Chondrocyte (in vitro differentiated cells): ENCODE results near the gene MPDZ. TPM values are rescaled to one million over a fixed set of nuclear protein-coding genes. Genes with fewer than 3 reads are reported as not detected.

ENCODE experiments used
- DNase-seq: peaks from one replicate; pipeline ENCODE4 v3.0.0; 2021; ENCODE audit warnings: mixed read lengths, low spot score
- H3K27ac Mint-ChIP-seq: one replicate; pipeline ENCODE4 v1.8.0; 2021; ENCODE audit warnings: mild to moderate bottlenecking, moderate library complexity, mixed read lengths; ENCODE audit not compliant: unreplicated experiment
- H3K27me3 Mint-ChIP-seq: 2 replicates; pipeline ENCODE4 v1.8.0; 2021; ENCODE audit warnings: low read depth, mixed read lengths
- H3K36me3 Mint-ChIP-seq: 2 replicates; pipeline ENCODE4 v1.8.0; 2021; ENCODE audit warnings: low read depth, mixed read lengths
- H3K4me1 Mint-ChIP-seq: 2 replicates; pipeline ENCODE4 v1.8.0; 2021; ENCODE audit warnings: low read depth, mild to moderate bottlenecking, mixed read lengths
- H3K4me3 Mint-ChIP-seq: one replicate; pipeline ENCODE4 v1.8.0; 2021; ENCODE audit warnings: mild to moderate bottlenecking, moderate library complexity, mixed read lengths; ENCODE audit not compliant: unreplicated experiment
- H3K9me3 Mint-ChIP-seq: 2 replicates; pipeline ENCODE4 v1.8.0; 2021; ENCODE audit warnings: low read depth, mixed read lengths
- CTCF ChIP-seq: fragments of 200-600 bp; sonication (generic); IDR thresholded peaks from 2 replicates; pipeline ENCODE4 v1.5.0; 2021; ENCODE audit warnings: antibody characterized with exemption, mild to moderate bottlenecking, moderate library complexity
- total RNA-seq: library from RNA; stranded (reverse); gene quantifications from 3 replicates; pipeline ENCODE4 v1.2.1, GENCODE V29; 2021

The MPDZ gene
- total RNA-seq, 1 donor from 2014 or later = 42.5 TPM

GRCh38 chr9:13107008-13107407, 172.5 kb downstream of the MPDZ start:
- Mint-ChIP-seq H3K27ac (no peak overlapping the region), H3K4me3 (no peak overlapping the region)

GRCh38 chr9:13100914-13101572, 178.4 kb downstream of the MPDZ start:
- H3K4me1 Mint-ChIP-seq = peaks cover 8% of the 10 kb centered on the region
- H3K9me3 Mint-ChIP-seq = no peaks in the 10 kb centered on the region
- DNase-seq = no peak
- H3K36me3 Mint-ChIP-seq = peaks cover 8% of the 10 kb centered on the region
- no peak for TF ChIP-seq CTCF
- no peaks in the 10 kb centered on the region for H3K27me3 Mint-ChIP-seq
- no peak overlapping the region for H3K27ac Mint-ChIP-seq
- no peak overlapping the region for H3K4me3 Mint-ChIP-seq

More at GRCh38 chr9:13107008-13107407, 172.5 kb downstream of the MPDZ start:
- no peak for DNase-seq
- H3K4me1 Mint-ChIP-seq = peaks cover 8% of the 10 kb centered on the region
- H3K27me3 Mint-ChIP-seq = no peaks in the 10 kb centered on the region
- no peaks in the 10 kb centered on the region for H3K9me3 Mint-ChIP-seq
- peaks cover 33% of the 10 kb centered on the region for H3K36me3 Mint-ChIP-seq
- TF ChIP-seq CTCF = no peak

- H3K4me1 Mint-ChIP-seq = peaks cover 5% of the 10 kb centered on the region
- H3K27ac Mint-ChIP-seq = no peak overlapping the region
- no peaks in the 10 kb centered on the region for H3K9me3 Mint-ChIP-seq
Measured at GRCh38 chr9:13095056-13095455, 184.4 kb downstream of the MPDZ start.

GRCh38 chr9:13090628-13091027, 188.9 kb downstream of the MPDZ start:
- peaks cover 2% of the 10 kb centered on the region for H3K36me3 Mint-ChIP-seq
- DNase-seq = no peak

More at GRCh38 chr9:13095056-13095455, 184.4 kb downstream of the MPDZ start:
- no peaks in the 10 kb centered on the region for H3K36me3 Mint-ChIP-seq
- H3K27me3 Mint-ChIP-seq = no peaks in the 10 kb centered on the region
- H3K4me3 Mint-ChIP-seq = no peak overlapping the region
- TF ChIP-seq CTCF = no peak
- no peak for DNase-seq

GRCh38 chr9:13089666-13090065, 189.8 kb downstream of the MPDZ start:
- no peak overlapping the region for H3K4me3 Mint-ChIP-seq
- no peak for DNase-seq
- no peaks in the 10 kb centered on the region for H3K9me3 Mint-ChIP-seq
- no peak overlapping the region for H3K27ac Mint-ChIP-seq
- TF ChIP-seq CTCF = no peak
- peaks cover 2% of the 10 kb centered on the region for H3K36me3 Mint-ChIP-seq
- H3K4me1 Mint-ChIP-seq = peaks cover 18% of the 10 kb centered on the region
- no peaks in the 10 kb centered on the region for H3K27me3 Mint-ChIP-seq

More at GRCh38 chr9:13090628-13091027, 188.9 kb downstream of the MPDZ start:
- Mint-ChIP-seq H3K9me3 (no peaks in the 10 kb centered on the region), H3K27ac (no peak overlapping the region), H3K4me3 (no peak overlapping the region), H3K4me1 (peaks cover 18% of the 10 kb centered on the region), H3K27me3 (no peaks in the 10 kb centered on the region)
- no peak for TF ChIP-seq CTCF
